ENCODE data around the gene MLPH. TPM values are rescaled to one million over a fixed set of nuclear protein-coding genes. Genes with fewer than 3 reads are reported as not detected.

MLPH gene
- 1 to 10 TPM in 5 of 12 donors, under 1 TPM in 5, not detected in 2; 0.43 to 3.0 (median 0.83) TPM for polyA plus RNA-seq (ENCODE audit: insufficient read length in 12 of 12)
- long read RNA-seq, donor 1, partial matches to known transcripts = 0 of 8 reads
- long read RNA-seq, donor 1, other reads (novel, unspliced or antisense) = 0 of 8 reads
- long read RNA-seq, donor 2 = 0 reads
- long read RNA-seq, donor 3 = 0 reads
- long read RNA-seq, donor 4 = 0 reads
- long read RNA-seq, donor 5 = 0 reads
- long read RNA-seq, donor 6 = 0 reads
- long read RNA-seq, donor 7 = 0 reads
- long read RNA-seq, donor 8 = 0 reads
- long read RNA-seq, donor 9 = 0 reads
- long read RNA-seq, donor 10 = 0 reads
- long read RNA-seq, donor 11 = 0 reads

DNA sequence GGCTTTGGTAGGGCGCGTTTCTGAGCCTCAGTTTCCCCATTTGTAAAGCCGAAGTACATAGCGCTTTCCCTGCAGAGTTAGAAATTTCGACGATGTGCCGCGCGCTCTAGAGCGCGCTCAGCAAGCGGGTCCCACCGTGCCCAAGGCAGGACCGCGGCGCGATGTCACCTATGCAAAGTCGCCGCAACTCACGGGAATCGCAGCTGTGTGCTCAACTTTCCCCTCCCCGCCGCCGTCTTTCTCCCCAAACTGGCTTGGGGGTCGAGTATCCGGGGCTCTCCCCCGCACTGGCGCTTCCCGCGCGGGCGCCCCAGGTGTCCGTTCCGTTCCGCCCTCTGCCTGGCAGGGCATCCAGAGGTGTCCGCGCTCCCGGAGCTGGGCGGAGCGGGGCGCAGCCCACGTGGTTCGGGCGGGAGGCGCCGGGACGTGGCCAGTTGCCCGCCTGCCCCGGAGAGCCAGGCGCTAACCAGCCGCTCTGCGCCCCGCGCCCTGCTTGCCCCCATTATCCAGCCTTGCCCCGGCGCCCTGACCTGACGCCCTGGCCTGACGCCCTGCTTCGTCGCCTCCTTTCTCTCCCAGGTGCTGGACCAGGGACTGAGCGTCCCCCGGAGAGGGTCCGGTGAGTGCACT, at the start of gene MLPH:
Gene MLPH, plus strand, starts transcription at position 433 of the 630 bp plus-strand sequence. CDS start 6,176 bp downstream, outside the sequence.
- DNase-seq = no peak

- DNase-seq = no peak
Measured at GRCh38 chr2:237437566-237437965, 49.5 kb upstream of the MLPH start.

GRCh38 chr2:237438080-237438940, 48.7 kb upstream of the MLPH start:
- no peak for DNase-seq

- no peak for DNase-seq
Measured at GRCh38 chr2:237440819-237441281, 46.2 kb upstream of the MLPH start.

GRCh38 chr2:237441605-237442274, 45.3 kb upstream of the MLPH start:
- no peak for DNase-seq

DNA sequence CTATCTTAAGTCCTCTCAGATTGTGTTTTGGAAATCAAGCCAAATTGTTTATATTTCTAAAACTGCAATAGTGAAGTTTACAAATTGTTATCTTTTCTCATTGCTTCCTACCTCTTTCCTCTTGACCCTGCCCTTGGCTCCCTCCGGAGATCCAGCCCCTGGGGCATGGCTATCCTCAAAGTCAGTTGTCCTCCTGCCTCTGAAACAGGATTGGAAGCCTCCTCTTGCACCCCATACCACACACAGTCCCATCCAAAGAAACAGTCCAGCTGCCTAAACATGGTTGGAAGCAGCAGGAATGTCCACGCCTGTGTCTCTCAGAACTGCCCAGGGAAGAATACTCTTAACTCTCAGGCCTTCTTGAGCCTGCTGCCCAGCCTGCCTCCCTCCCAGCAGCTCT, 43.0 kb upstream of the MLPH start:
- DNase-seq = no peak

DNA sequence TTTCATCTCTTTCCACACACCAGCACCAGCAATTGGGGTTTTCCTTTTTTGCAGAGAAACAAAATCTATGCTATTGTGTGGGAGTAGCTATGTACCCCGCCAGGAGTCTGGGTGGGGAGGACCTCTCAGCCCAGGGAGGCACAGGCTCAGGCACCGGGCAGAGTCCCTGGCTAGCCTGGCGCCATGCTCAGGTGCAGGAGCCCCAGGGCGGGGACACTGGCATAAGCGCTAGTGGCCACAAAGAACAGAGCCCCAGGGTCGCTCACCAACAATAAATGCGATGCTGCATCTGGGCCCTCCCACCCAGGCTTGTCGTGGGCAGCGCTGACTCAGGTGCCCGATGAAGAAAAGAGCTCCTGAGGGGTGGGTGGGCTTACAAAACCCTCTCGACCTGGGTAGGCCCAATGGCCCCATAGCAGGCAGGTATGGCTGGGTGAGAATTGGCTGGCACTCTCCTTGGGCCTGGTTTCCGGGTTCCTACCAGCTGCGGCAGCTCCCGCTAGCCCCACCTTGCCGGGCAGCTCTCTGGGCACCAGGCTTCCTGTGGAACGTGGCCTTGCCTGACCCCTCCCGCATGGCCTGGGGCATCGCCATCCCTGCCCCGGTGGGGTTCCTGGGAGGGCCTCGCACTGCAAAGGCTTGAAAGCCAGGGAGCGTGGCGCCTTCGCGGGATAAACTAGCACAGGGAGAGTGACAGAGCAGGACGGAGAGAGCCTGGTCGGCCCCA, 41.3 kb upstream of the MLPH start:
- DNase-seq = no peak

GRCh38 chr2:237446338-237446665, 40.7 kb upstream of the MLPH start:
- no peak for DNase-seq

DNA sequence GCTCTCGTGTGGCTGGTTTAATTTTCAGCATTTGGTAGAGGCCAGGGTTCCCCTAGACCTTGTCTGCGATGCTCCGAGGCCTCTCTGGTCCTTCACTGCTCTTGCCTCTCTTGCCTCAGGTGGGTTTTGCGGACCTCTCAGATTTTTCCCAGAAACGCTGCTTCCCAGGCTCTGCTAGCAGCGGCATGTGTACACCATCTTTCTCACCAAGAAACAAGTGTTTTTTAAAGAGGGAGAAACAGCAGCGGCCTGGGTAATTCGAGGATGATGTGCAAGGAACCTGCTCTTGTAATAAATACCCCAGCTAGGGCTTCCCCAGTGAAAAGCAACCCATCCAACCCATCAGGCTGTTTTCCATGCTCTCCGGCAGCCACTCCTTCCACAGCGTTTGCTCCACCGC, 39.6 kb upstream of the MLPH start:
- no peak for DNase-seq

- DNase-seq = no peak
Measured at GRCh38 chr2:237448171-237448570, 38.9 kb upstream of the MLPH start.

GRCh38 chr2:237448626-237449025, 38.4 kb upstream of the MLPH start:
- no peak for DNase-seq

DNA sequence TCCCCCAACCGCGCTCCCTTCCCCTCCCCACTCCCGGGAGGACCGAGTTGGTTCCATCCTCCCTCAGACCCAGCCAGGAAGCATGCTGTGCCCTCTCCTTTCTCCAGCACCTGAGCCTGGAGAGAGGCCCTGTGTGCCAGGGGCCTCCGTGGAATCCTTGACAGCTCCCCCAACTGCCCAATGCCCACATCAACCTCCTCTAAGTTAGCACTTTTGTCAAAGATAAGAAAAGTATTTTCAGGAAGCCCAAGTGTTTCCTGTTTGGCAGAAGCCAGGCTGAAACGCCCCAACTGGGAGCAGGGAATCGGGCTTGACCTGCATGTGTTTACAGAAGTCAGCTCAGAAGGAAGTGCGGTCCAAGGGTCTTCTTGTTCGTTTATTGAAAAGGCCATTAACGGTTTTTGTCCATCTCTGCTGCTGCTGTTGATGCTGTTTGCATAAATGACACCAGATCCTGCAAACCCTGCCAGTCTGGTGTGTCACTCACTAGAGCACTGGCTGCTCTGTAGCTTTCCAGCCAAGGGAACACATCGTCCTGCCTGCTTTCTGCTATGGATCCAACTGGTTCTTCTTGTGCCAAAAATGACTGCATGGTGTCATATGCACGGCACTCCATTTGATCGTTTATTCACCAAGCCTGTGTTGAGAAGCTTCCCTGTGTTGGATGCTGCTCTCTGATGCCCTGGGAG, 37.7 kb upstream of the MLPH start:
- peak; percentile 48 for DNase-seq

GRCh38 chr2:237450108-237450507, 36.9 kb upstream of the MLPH start:
- DNase-seq = no peak

- no peak for DNase-seq
Measured at GRCh38 chr2:237450583-237450982, 36.5 kb upstream of the MLPH start.

- DNase-seq = peak; percentile 35
Measured at GRCh38 chr2:237451643-237452469, 35.2 kb upstream of the MLPH start.

DNA sequence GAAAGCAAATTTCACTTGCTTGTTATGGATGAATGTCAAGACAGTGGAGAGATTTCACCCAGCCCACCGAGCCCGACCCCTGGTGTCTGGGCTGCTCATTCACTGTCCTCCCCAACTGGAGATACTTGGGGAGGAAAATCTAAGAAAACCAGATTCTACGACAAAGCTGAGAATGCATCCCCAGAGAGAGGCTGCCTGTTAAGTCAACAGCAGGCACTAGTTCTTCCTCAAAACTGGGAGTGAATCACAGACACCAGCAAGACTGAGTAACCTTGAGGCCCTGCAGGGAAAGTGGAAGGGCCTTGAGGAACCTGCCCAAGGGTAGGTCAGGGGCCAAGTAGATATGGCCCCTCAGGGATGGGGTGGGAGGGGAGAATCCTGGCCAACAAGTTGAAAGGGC, 34.2 kb upstream of the MLPH start:
- DNase-seq = no peak

DNA sequence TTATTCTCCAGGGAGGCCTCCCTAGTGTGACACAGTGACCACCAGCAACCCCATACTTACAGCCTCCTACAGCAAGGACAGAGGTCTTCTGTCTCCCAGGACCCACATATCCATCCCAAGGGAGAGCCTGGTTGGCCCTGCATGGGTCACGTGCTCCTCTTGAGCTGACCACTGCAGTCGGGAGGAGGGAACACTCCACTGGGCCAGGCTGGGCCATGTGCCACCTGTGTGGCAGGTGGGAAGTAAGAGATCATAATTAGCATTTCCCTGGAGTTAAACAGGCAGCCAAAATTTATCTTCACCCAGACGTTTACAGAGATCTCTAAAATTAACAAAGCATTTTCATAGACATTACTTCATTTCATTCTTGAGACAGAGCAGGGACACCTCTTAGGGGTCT, 33.4 kb upstream of the MLPH start:
- DNase-seq = no peak

DNA sequence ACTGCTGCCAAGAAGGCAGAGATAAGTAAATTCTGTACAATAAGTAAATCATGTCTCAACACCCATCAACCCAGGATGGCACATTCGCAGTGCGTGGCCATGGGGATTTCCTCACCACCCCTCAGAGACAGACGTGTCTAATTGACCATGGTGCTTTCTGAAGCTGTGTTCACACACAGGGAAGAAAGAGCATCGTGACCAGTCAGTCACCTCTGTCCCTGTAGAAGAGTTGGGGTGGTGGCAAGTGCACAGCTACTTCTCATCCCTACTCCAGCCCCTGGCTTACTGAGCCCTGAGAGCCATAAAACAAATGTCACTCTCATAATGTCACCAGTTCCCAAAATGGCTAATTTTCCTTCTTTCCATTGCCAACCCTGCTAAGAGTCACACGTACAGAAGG, 31.3 kb upstream of the MLPH start:
- no peak for DNase-seq

DNA sequence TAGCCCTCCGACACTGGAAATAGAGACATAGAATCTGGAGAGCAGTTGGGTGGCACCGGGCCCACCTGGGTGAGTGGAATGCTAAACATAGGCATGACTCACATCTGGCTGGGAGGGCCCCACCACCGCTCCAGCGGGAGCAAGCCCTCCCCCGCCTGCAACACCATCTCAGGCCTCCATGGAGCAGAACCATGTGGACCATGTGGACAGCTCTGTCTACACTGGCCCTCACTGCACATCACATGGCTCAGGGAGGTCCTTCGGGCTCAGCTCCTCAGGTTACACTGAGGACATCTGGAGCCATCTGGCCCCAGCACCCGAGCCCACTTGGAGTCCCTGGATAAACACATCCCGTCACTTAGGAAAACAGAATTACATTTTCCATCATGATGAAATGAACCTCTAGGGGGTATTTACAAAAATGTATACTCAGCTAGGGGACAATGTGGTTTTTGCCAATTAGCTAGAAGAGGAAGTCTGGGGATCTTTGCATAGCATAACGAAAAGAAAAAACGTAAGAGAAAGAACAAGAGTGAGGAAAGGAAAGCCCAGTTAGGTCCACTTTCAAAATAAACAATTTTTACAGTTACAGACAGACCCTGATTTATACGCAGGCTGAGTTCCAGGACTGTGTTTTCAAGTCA, 30.7 kb upstream of the MLPH start:
- peak; percentile 46 for DNase-seq
